Measurements from ENCODE around the gene DGKQ.

DGKQ gene

GRCh38 chr4:917466-917865 lies 55.9 kb downstream of the DGKQ start:
- Mint-ChIP-seq H3K27ac (no peak overlapping the region), H3K27me3 (no peaks in the 10 kb centered on the region), H3K36me3 (peaks cover 30% of the 10 kb centered on the region), H3K9me3 (peaks cover 9% of the 10 kb centered on the region), H3K4me3 (no peak overlapping the region), H3K4me1 (peaks cover 36% of the 10 kb centered on the region)
- CTCF ChIA-PET, result no interaction called here
- no peak for DNase-seq

- Mint-ChIP-seq H3K4me3 (no peak overlapping the region), H3K27ac (no peak overlapping the region), H3K27me3 (no peaks in the 10 kb centered on the region), H3K9me3 (peaks cover 9% of the 10 kb centered on the region), H3K4me1 (peaks cover 23% of the 10 kb centered on the region), H3K36me3 (peaks cover 29% of the 10 kb centered on the region)
- CTCF ChIA-PET, result no interaction called here
- peak; percentile 29 for DNase-seq
Observed at GRCh38 chr4:915595-915994, 57.8 kb downstream of the DGKQ start.

GRCh38 chr4:915041-915474 lies 58.3 kb downstream of the DGKQ start:
- Mint-ChIP-seq H3K9me3 (peaks cover 9% of the 10 kb centered on the region), H3K36me3 (peaks cover 27% of the 10 kb centered on the region), H3K27ac (no peak overlapping the region), H3K27me3 (no peaks in the 10 kb centered on the region), H3K4me3 (peak overlapping the region; percentile 19), H3K4me1 (peaks cover 23% of the 10 kb centered on the region)
- CTCF ChIA-PET, result no interaction called here
- no peak for DNase-seq

GRCh38 chr4:914531-914930 lies 58.8 kb downstream of the DGKQ start:
- no peak overlapping the region for H3K27ac Mint-ChIP-seq
- no peaks in the 10 kb centered on the region for H3K27me3 Mint-ChIP-seq
- no peak overlapping the region for H3K4me3 Mint-ChIP-seq
- peaks cover 23% of the 10 kb centered on the region for H3K4me1 Mint-ChIP-seq
- CTCF ChIA-PET, result no interaction called here
- H3K36me3 Mint-ChIP-seq, result peaks cover 25% of the 10 kb centered on the region
- no peak for DNase-seq
- peaks cover 9% of the 10 kb centered on the region for H3K9me3 Mint-ChIP-seq

- H3K9me3 Mint-ChIP-seq, result peaks cover 7% of the 10 kb centered on the region
- H3K36me3 Mint-ChIP-seq, result peaks cover 31% of the 10 kb centered on the region
- CTCF ChIA-PET, result no interaction called here
- H3K27ac Mint-ChIP-seq, result no peak overlapping the region
- peaks cover 23% of the 10 kb centered on the region for H3K4me1 Mint-ChIP-seq
- no peak overlapping the region for H3K4me3 Mint-ChIP-seq
- DNase-seq, result no peak
- H3K27me3 Mint-ChIP-seq, result no peaks in the 10 kb centered on the region
Observed at GRCh38 chr4:913280-913618, 60.1 kb downstream of the DGKQ start.

- H3K27me3 Mint-ChIP-seq, result no peaks in the 10 kb centered on the region
- CTCF ChIA-PET, result no interaction called here
- H3K36me3 Mint-ChIP-seq, result peaks cover 33% of the 10 kb centered on the region
- no peak overlapping the region for H3K4me3 Mint-ChIP-seq
- H3K27ac Mint-ChIP-seq, result no peak overlapping the region
- no peak for DNase-seq
- H3K4me1 Mint-ChIP-seq, result peaks cover 23% of the 10 kb centered on the region
- H3K9me3 Mint-ChIP-seq, result peaks cover 2% of the 10 kb centered on the region
Observed at GRCh38 chr4:912548-913279, 60.7 kb downstream of the DGKQ start.

GRCh38 chr4:911871-912490 lies 61.4 kb downstream of the DGKQ start:
- no peaks in the 10 kb centered on the region for H3K27me3 Mint-ChIP-seq
- H3K9me3 Mint-ChIP-seq, result no peaks in the 10 kb centered on the region
- H3K4me3 Mint-ChIP-seq, result no peak overlapping the region
- CTCF ChIA-PET, result no interaction called here
- peaks cover 19% of the 10 kb centered on the region for H3K4me1 Mint-ChIP-seq
- peak overlapping the region; percentile 13 for H3K27ac Mint-ChIP-seq
- H3K36me3 Mint-ChIP-seq, result peaks cover 30% of the 10 kb centered on the region
- DNase-seq, result no peak

- DNase-seq, result no peak
- no peaks in the 10 kb centered on the region for H3K27me3 Mint-ChIP-seq
- no peak overlapping the region for H3K4me3 Mint-ChIP-seq
- H3K36me3 Mint-ChIP-seq, result peaks cover 37% of the 10 kb centered on the region
- H3K4me1 Mint-ChIP-seq, result peaks cover 13% of the 10 kb centered on the region
- peak overlapping the region; percentile 13 for H3K27ac Mint-ChIP-seq
- CTCF ChIA-PET, result no interaction called here
- peaks cover 5% of the 10 kb centered on the region for H3K9me3 Mint-ChIP-seq
Observed at GRCh38 chr4:911221-911751, 62.1 kb downstream of the DGKQ start.

GRCh38 chr4:910366-911091 lies 62.8 kb downstream of the DGKQ start:
- peaks cover 43% of the 10 kb centered on the region for H3K36me3 Mint-ChIP-seq
- peaks cover 9% of the 10 kb centered on the region for H3K9me3 Mint-ChIP-seq
- no peaks in the 10 kb centered on the region for H3K27me3 Mint-ChIP-seq
- no peak overlapping the region for H3K27ac Mint-ChIP-seq
- no peak for DNase-seq
- no peak overlapping the region for H3K4me3 Mint-ChIP-seq
- CTCF ChIA-PET, result no interaction called here
- peaks cover 9% of the 10 kb centered on the region for H3K4me1 Mint-ChIP-seq

GRCh38 chr4:909821-910220 lies 63.5 kb downstream of the DGKQ start:
- CTCF ChIA-PET, result no interaction called here
- Mint-ChIP-seq H3K36me3 (peaks cover 50% of the 10 kb centered on the region), H3K27ac (no peak overlapping the region), H3K9me3 (peaks cover 9% of the 10 kb centered on the region), H3K27me3 (no peaks in the 10 kb centered on the region), H3K4me3 (no peak overlapping the region), H3K4me1 (peaks cover 2% of the 10 kb centered on the region)
- no peak for DNase-seq

- Mint-ChIP-seq H3K4me3 (no peak overlapping the region), H3K36me3 (peaks cover 52% of the 10 kb centered on the region), H3K27ac (no peak overlapping the region), H3K27me3 (no peaks in the 10 kb centered on the region), H3K4me1 (no peaks in the 10 kb centered on the region), H3K9me3 (peaks cover 9% of the 10 kb centered on the region)
- DNase-seq, result no peak
- CTCF ChIA-PET, result no interaction called here
Observed at GRCh38 chr4:909131-909571, 64.2 kb downstream of the DGKQ start.
